Cardiac fibroblast (primary cell): ENCODE results near the gene CLDND1.

ENCODE experiments used
- DNase-seq, 2 donors: peaks; one replicate each; pipeline versions ENCODE4 v3.0.0 to v3.0.0-alpha.2; 2010; ENCODE audit warnings: low read depth in 2 of 2
- H3K4me3 ChIP-seq, 2 donors: replicated peaks in 1 of 2; 1 replicate in 1 of 2; 2 replicates in 1 of 2; pipeline ENCODE4 v1.5.1; 2011; ENCODE audit warnings: low read depth in 2 of 2, low read length in 2 of 2, mild to moderate bottlenecking in 2 of 2, moderate library complexity in 1 of 2
- CTCF ChIP-seq: IDR thresholded peaks from one replicate; pipeline ENCODE4 v1.5.1; 2011; ENCODE audit warnings: low read depth, mild to moderate bottlenecking, low read length, inconsistent platforms

CLDND1 gene

GRCh38 chr3:98531622-98532274 lies 9.0 kb upstream of the CLDND1 start, which contains the start of gene GPR15:
Gene GPR15, plus strand, starts transcription at chr3:98531978. Its CDS starts 56 bp downstream, at chr3:98532034.
- DNase-seq = no peak
- no peak within 1 kb of the TSS for H3K4me3 ChIP-seq
- no peak for TF ChIP-seq CTCF

- no peak for TF ChIP-seq CTCF
- no peak overlapping the region for H3K4me3 ChIP-seq
- DNase-seq = no peak
Observed at GRCh38 chr3:98530676-98531075, 8.0 kb upstream of the CLDND1 start.

GRCh38 chr3:98529856-98530459 lies 7.3 kb upstream of the CLDND1 start:
- no peak overlapping the region for H3K4me3 ChIP-seq
- no peak for DNase-seq
- TF ChIP-seq CTCF = no peak

GRCh38 chr3:98528474-98529346 lies 6.0 kb upstream of the CLDND1 start:
- DNase-seq = no peak
- TF ChIP-seq CTCF = no peak
- no peak overlapping the region for H3K4me3 ChIP-seq

GRCh38 chr3:98525494-98525893 lies 2.8 kb upstream of the CLDND1 start:
- DNase-seq = no peak
- no peak for TF ChIP-seq CTCF
- H3K4me3 ChIP-seq = no peak overlapping the region

- peak; percentile 54 to 76 for DNase-seq
- no peak for TF ChIP-seq CTCF
- H3K4me3 ChIP-seq = peak overlapping the region; percentile 73 to 83
Observed at GRCh38 chr3:98521897-98522543, 682 bp downstream of the CLDND1 start.
